Measurements from ENCODE around the gene SLC18A2. TPM values are rescaled to one million over a fixed set of nuclear protein-coding genes. Genes with fewer than 3 reads are reported as not detected.
A peak's percentile ranks its signal among the peaks of the same experiment; 100 is the strongest.

The SLC18A2 gene
- 0.88 and 1.6 TPM in 2 replicates for total RNA-seq (ENCODE audit: low replicate concordance)

- Histone ChIP-seq H3K79me2 (ENCODE audit: low read depth) (no peaks in the 10 kb centered on the region), H3K9ac (no peak within 1 kb of the TSS), H3K4me3 (peak within 1 kb of the TSS; percentile 57), H3F3A (ENCODE audit: low read depth) (peaks cover 16% of the 10 kb centered on the region), H3K36me3 (no peaks in the 10 kb centered on the region), H3K27me3 (peaks cover 75% of the 10 kb centered on the region), H3K27ac (no peak within 1 kb of the TSS), H3K9me3 (ENCODE audit: low read depth) (no peaks in the 10 kb centered on the region), H4K20me1 (ENCODE audit: low read depth) (peaks cover 10% of the 10 kb centered on the region), H3K4me1 (peaks cover 6% of the 10 kb centered on the region), H3K4me2 (peak within 1 kb of the TSS; percentile 82), H2AFZ (replicated peaks) (peak within 1 kb of the TSS; percentile 99)
- no peak for TF ChIP-seq EZH2 (IDR thresholded peaks at IDR 0.05)
- TF ChIP-seq CTCF (IDR thresholded peaks at IDR 0.05) = no peak
- no peak for TF ChIP-seq EZH2phosphoT487 (IDR thresholded peaks at IDR 0.05)
- H3K4me1 Mint-ChIP-seq = peaks cover 7% of the 10 kb centered on the region
- H3K27me3 Mint-ChIP-seq (ENCODE audit: insufficient read depth, low read depth) = peaks cover 49% of the 10 kb centered on the region
- peaks cover 2% of the 10 kb centered on the region for H3K36me3 Mint-ChIP-seq
- no peaks in the 10 kb centered on the region for H3K9me3 Mint-ChIP-seq
- no peak within 1 kb of the TSS for H3K27ac Mint-ChIP-seq
- H3K4me3 Mint-ChIP-seq = peak within 1 kb of the TSS; percentile 81
- peak; percentile 78 for DNase-seq (ENCODE audit: low spot score)
These were observed at the start of gene SLC18A2 for GRCh38 chr10:117240621-117241529. SLC18A2 (plus strand) TSS chr10:117241114; CDS start chr10:117241694, 580 bp downstream.

- no peaks in the 10 kb centered on the region for H4K20me1 ChIP-seq (ENCODE audit: low read depth)
- Mint-ChIP-seq H3K27me3 (ENCODE audit: insufficient read depth, low read depth) (peaks cover 8% of the 10 kb centered on the region), H3K9me3 (no peaks in the 10 kb centered on the region), H3K36me3 (no peaks in the 10 kb centered on the region), H3K4me3 (no peak within 1 kb of the TSS), H3K27ac (peak within 1 kb of the TSS; percentile 29), H3K4me1 (peaks cover 6% of the 10 kb centered on the region)
- no peak for DNase-seq (ENCODE audit: low spot score)
- H3K4me2 ChIP-seq = peak within 1 kb of the TSS; percentile 38
- H2AFZ ChIP-seq (replicated peaks) = peak within 1 kb of the TSS; percentile 68
- TF ChIP-seq CTCF (IDR thresholded peaks at IDR 0.05) = no peak
- no peak for TF ChIP-seq EZH2phosphoT487 (IDR thresholded peaks at IDR 0.05)
- TF ChIP-seq EZH2 (IDR thresholded peaks at IDR 0.05) = no peak
- H3K9ac ChIP-seq = no peak within 1 kb of the TSS
- no peaks in the 10 kb centered on the region for H3K79me2 ChIP-seq (ENCODE audit: low read depth)
- H3K4me3 ChIP-seq = no peak within 1 kb of the TSS
- no peaks in the 10 kb centered on the region for H3F3A ChIP-seq (ENCODE audit: low read depth)
- H3K4me1 ChIP-seq = peaks cover 8% of the 10 kb centered on the region
- H3K9me3 ChIP-seq (ENCODE audit: low read depth) = no peaks in the 10 kb centered on the region
- no peak within 1 kb of the TSS for H3K27ac ChIP-seq
- no peaks in the 10 kb centered on the region for H3K36me3 ChIP-seq
- H3K27me3 ChIP-seq = no peaks in the 10 kb centered on the region
These were observed 43.7 kb upstream of the SLC18A2 start, which contains the start of gene KCNK18 for GRCh38 chr10:117197189-117197588. KCNK18 (plus strand) TSS chr10:117197489; CDS start chr10:117197489, 0 bp downstream.

GRCh38 chr10:117198088-117198487 lies 42.8 kb upstream of the SLC18A2 start:
- Mint-ChIP-seq H3K27ac (peak overlapping the region; percentile 29), H3K36me3 (no peaks in the 10 kb centered on the region), H3K4me1 (peaks cover 6% of the 10 kb centered on the region), H3K4me3 (no peak overlapping the region), H3K9me3 (no peaks in the 10 kb centered on the region), H3K27me3 (ENCODE audit: insufficient read depth, low read depth) (peaks cover 8% of the 10 kb centered on the region)
- Histone ChIP-seq H3K4me2 (peak overlapping the region; percentile 38), H4K20me1 (ENCODE audit: low read depth) (no peaks in the 10 kb centered on the region), H2AFZ (replicated peaks) (peak overlapping the region; percentile 68), H3K79me2 (ENCODE audit: low read depth) (no peaks in the 10 kb centered on the region), H3K4me3 (no peak overlapping the region), H3K9me3 (ENCODE audit: low read depth) (no peaks in the 10 kb centered on the region), H3K27me3 (no peaks in the 10 kb centered on the region), H3K4me1 (peaks cover 8% of the 10 kb centered on the region), H3F3A (ENCODE audit: low read depth) (no peaks in the 10 kb centered on the region), H3K27ac (no peak overlapping the region), H3K9ac (no peak overlapping the region), H3K36me3 (no peaks in the 10 kb centered on the region)
- DNase-seq (ENCODE audit: low spot score) = peak; percentile 20
- no peak for TF ChIP-seq CTCF (IDR thresholded peaks at IDR 0.05)
- TF ChIP-seq EZH2phosphoT487 (IDR thresholded peaks at IDR 0.05) = no peak
- no peak for TF ChIP-seq EZH2 (IDR thresholded peaks at IDR 0.05)
